ENCODE data around the gene HMGB4.

DNA sequence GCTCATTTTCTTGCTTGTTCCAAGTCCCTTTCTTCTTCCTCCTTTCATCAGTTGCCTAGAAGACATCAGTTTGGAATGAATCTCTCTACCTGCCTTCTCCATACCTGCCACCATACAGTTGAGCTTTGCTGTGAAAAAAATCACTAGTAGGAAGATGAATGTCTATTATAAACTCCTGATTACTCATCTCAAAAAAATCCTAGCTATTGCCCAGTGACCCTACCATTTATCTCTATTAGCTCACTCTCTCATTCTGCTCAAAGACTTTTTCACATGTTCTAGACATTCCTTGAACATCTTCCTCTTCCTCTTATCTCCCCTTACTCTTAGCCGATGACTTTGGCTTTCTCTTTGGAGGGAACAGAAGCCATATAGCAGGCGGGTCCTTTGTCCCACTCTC, 49.7 kb upstream of the HMGB4 start:
- TF ChIP-seq, protein P1, sequence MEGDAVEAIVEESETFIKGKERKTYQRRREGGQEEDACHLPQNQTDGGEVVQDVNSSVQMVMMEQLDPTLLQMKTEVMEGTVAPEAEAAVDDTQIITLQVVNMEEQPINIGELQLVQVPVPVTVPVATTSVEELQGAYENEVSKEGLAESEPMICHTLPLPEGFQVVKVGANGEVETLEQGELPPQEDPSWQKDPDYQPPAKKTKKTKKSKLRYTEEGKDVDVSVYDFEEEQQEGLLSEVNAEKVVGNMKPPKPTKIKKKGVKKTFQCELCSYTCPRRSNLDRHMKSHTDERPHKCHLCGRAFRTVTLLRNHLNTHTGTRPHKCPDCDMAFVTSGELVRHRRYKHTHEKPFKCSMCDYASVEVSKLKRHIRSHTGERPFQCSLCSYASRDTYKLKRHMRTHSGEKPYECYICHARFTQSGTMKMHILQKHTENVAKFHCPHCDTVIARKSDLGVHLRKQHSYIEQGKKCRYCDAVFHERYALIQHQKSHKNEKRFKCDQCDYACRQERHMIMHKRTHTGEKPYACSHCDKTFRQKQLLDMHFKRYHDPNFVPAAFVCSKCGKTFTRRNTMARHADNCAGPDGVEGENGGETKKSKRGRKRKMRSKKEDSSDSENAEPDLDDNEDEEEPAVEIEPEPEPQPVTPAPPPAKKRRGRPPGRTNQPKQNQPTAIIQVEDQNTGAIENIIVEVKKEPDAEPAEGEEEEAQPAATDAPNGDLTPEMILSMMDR (IDR thresholded peaks at IDR 0.05) = no peak
- TF ChIP-seq POLR2A (IDR thresholded peaks at IDR 0.05) = no peak

Data from testis (tissue), 2 donors.